Adipocyte (in vitro differentiated cells): Measurements from ENCODE around the gene SOX10.

ENCODE experiments used
- DNase-seq: peaks from one replicate; pipeline ENCODE4 v3.0.0-alpha.2; 2015; ENCODE audit warnings: low read depth
- H3K27me3 ChIP-seq: replicated peaks from 2 replicates; pipeline ENCODE4 v1.7.0; 2013; ENCODE audit warnings: mild to moderate bottlenecking, low read length, moderate library complexity; ENCODE audit not compliant: control insufficient read depth, insufficient read depth
- H3K36me3 ChIP-seq: 2 replicates; pipeline ENCODE4 v1.7.0; 2013; ENCODE audit warnings: low read length, mild to moderate bottlenecking, moderate library complexity; ENCODE audit not compliant: control insufficient read depth, insufficient read depth, severe bottlenecking
- H3K4me1 ChIP-seq: 2 replicates; pipeline ENCODE4 v1.7.0; 2013; ENCODE audit warnings: mild to moderate bottlenecking, low read length, moderate library complexity; ENCODE audit not compliant: control insufficient read depth, insufficient read depth
- H3K4me3 ChIP-seq: 2 replicates; pipeline ENCODE4 v1.7.0; 2013; ENCODE audit warnings: mild to moderate bottlenecking, low read length, moderate library complexity
- H3K9ac ChIP-seq: 2 replicates; pipeline ENCODE4 v1.7.0; 2013; ENCODE audit warnings: mild to moderate bottlenecking, low read length, moderate library complexity
- H3K9me3 ChIP-seq: 2 replicates; pipeline ENCODE4 v1.7.0; 2013; ENCODE audit warnings: mild to moderate bottlenecking, low read length, moderate library complexity; ENCODE audit not compliant: control insufficient read depth

The SOX10 gene

DNA sequence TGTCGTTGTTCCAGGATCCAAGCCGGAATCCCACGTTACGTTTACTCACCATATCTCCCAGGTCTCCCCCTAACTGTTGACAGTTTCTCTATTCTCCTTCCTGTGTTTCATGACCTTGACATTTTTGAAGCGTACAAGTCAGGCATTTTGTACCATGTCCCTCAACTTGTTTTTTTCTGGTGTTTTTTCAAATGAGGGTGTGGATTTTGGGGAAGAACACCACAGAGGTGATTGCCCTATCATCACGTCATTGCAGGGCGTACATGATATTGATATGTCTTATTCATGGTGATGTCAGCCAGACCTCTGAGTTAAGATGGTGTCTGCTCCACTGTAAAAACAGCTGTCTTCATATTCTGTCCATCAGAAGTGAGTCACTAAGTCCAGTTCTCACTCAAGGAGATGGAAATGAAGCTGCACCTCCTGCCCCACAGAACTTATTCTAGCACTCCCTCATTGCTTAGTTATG lies 28.3 kb upstream of the SOX10 start:
- Histone ChIP-seq H3K4me3 (no peak overlapping the region), H3K9ac (no peak overlapping the region), H3K27me3 (no peaks in the 10 kb centered on the region), H3K9me3 (no peaks in the 10 kb centered on the region), H3K36me3 (no peaks in the 10 kb centered on the region), H3K4me1 (peaks cover 9% of the 10 kb centered on the region)
- DNase-seq = no peak

DNA sequence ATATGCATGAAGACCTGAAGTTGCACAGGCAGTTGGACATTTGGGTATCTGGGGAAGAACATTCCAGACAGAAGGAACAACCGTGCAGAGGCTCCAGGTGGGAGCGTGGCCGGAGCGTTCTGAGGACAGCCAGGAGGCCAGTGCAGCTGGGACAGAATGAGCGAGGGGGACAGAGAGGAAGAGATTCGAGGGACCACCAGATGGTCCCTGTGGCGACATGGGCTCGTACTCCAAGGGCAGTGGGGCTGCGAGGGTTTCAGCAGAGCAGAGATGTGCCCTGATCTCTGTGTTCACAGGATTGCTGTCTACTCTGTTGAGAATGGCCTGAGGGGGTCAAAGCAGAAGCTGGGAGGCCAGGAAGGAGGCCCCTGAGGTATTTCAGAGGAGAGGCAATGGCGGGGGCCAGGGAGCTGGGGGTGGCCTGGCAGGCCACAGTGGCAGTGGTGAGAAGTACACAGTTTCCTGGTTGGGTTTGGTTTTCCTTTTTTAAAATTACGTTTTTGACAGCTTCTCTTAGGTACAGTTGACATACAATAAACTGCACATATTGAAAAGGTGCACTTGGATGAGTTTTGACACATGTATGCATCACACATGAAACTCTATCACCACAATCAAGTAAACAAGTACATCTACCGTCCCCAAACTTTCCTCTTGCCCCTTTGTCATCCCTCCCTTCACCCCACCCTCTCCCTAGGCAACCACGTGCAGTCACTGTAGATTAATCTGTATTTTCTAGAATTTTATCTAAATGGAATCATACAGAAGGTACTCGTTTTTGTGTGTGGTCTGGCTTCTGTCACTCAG lies 24.8 kb upstream of the SOX10 start:
- Histone ChIP-seq H3K27me3 (no peaks in the 10 kb centered on the region), H3K36me3 (no peaks in the 10 kb centered on the region), H3K4me3 (no peak overlapping the region), H3K4me1 (no peaks in the 10 kb centered on the region), H3K9ac (no peak overlapping the region), H3K9me3 (no peaks in the 10 kb centered on the region)
- no peak for DNase-seq

DNA sequence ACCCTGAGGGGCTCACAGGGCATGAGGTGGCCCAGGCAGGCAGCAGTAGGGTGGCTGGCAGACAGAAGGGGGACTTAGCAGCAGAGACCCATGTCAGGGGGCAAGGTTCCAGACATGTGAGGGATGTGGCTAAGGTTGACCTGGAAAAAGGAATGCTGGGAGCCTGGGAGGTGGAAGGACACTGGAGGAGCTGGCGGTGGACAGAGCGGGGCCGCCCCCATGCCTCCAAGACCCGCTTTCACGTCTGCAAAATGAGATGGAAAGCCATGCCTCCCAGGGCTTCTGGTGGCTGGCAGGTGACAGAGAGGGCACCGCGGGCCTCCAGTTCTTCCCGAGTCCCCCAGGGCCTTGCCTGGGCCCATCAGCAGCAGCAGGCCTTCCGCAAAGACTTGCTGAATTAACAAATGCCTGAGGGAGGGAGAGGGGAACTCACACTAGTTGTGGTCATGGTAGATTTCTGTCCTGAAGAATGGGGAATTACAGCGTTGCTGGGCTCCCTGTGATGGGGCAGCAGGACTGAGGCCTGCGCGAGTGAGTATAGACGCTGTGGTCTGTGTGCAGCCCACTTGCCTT lies 23.1 kb upstream of the SOX10 start:
- no peak overlapping the region for H3K4me3 ChIP-seq
- no peak overlapping the region for H3K9ac ChIP-seq

DNA sequence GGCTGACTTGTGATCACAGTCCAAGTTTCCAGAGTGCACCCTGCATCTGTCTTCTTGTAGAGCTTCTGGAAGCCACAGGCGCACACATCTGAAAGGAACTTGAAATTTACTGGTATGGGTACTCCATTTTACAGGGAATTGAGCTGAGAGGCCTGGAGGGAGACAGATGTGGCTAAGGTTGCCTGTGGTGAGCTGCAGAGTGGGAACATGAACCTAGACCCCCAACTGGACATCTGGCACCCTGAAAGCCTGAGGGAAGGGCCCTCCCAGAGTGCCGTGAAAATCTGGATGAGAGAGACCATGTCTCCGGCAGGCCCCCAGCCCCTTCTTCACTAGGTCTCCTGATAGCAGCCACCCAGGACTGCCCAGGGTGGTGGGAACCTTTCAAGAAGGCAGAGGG lies 22.6 kb upstream of the SOX10 start:
- no peak for DNase-seq
- no peak overlapping the region for H3K4me3 ChIP-seq
- H3K9ac ChIP-seq = no peak overlapping the region
- H3K4me1 ChIP-seq = no peaks in the 10 kb centered on the region
- no peaks in the 10 kb centered on the region for H3K27me3 ChIP-seq
- no peaks in the 10 kb centered on the region for H3K9me3 ChIP-seq
- H3K36me3 ChIP-seq = no peaks in the 10 kb centered on the region

More for the DNA sequence above, 23.1 kb upstream of the SOX10 start:
- H3K4me1 ChIP-seq = no peaks in the 10 kb centered on the region
- H3K36me3 ChIP-seq = no peaks in the 10 kb centered on the region
- DNase-seq = no peak
- H3K9me3 ChIP-seq = no peaks in the 10 kb centered on the region
- no peaks in the 10 kb centered on the region for H3K27me3 ChIP-seq

DNA sequence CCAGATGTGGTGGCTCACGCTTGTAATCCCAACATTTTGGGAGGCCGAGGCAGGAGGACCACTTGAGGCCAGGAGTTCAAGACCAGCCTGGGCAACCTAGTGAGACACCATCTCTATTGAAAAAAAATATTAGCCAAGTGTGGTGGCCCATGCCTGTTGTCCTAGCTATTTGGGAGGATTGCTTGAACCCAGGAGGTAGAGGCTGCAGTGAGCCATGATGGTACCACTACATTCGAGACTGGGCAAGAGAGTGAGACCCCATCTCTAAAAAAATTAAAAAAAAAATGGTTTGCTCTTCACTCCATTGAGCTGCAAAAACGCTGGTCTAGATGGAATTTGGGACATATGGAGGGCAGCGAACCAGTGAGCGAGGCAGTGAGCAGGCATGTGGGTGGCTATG lies 21.6 kb upstream of the SOX10 start:
- DNase-seq = no peak
- Histone ChIP-seq H3K9me3 (no peaks in the 10 kb centered on the region), H3K36me3 (no peaks in the 10 kb centered on the region), H3K4me1 (no peaks in the 10 kb centered on the region), H3K4me3 (no peak overlapping the region), H3K9ac (no peak overlapping the region), H3K27me3 (no peaks in the 10 kb centered on the region)

DNA sequence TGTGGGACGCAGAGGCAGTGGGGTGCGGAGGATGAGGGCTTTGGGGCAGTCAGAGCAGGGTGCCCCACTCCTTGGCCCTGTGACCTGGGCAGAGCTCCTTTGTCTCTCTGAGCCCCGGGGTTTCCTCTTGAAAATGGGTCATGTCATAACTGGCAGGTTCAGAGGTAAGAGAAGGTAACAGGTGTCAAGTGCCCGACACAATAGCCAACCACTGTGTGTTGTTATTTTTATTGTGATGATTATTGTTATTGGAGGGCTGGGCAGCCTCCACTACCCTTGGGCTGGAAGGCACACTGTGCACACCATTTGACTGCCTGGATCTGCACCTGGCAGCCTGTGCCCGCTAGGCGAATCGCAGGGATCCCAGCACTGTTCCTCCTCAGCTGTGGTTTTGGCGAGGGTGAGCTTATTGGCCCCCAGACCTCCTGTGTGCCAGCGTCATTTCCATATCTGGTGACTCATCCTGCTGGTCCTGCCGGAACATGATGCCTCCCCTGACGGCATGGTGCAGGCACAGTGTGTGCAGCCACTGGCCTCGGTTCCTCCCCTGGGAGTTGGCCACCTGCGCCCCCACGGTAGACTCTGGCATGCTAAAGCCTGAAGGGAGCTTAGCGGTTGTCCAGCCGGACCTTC lies 15.4 kb upstream of the SOX10 start:
- H3K36me3 ChIP-seq = no peaks in the 10 kb centered on the region
- H3K9me3 ChIP-seq = no peaks in the 10 kb centered on the region
- H3K27me3 ChIP-seq = peaks cover 18% of the 10 kb centered on the region
- H3K4me1 ChIP-seq = peaks cover 6% of the 10 kb centered on the region
- H3K4me3 ChIP-seq = no peak overlapping the region
- H3K9ac ChIP-seq = no peak overlapping the region
- peak; percentile 11 for DNase-seq

DNA sequence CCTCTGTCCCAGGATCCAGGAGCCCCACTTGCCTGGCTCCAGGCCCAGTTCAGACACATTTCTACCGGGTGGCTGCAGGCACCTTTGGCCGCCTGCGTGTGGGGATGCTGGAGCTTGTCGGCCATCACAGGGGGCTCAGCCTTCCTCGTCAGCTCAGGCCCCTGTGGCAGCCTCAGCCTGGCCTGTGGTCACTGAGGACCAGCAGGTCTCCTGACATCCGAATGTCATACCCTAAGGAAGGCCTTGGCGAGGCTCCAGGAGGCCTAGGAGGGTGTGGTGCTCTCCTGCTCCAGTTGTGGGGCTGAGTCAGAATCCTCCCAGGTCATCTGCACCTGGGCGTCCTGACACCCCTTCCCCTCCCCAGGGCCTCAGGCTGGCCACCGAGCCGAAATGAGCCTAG lies 14.9 kb upstream of the SOX10 start:
- DNase-seq = no peak
- Histone ChIP-seq H3K9ac (no peak overlapping the region), H3K27me3 (peaks cover 18% of the 10 kb centered on the region), H3K9me3 (no peaks in the 10 kb centered on the region), H3K36me3 (no peaks in the 10 kb centered on the region), H3K4me3 (no peak overlapping the region), H3K4me1 (peaks cover 6% of the 10 kb centered on the region)

DNA sequence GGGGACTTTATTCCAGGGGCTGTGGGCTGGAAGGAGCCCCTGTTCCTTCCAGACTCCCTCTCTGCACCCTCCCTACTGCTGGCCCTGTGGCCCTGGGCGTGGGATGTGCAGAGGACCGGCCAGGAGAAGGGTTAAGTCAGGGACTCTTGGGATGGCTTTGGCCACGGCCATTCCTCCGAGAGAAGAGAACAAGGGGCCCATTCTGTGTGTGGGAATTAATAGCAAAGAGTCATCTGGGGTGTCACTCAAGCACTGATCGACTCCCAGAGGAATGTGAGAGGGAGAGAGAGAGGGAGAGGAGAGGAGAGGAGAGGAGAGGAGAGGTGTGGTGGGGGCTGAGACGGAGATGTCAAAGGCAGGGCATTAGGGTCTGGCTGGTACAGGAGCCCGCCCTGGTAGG lies 14.2 kb upstream of the SOX10 start:
- H3K9me3 ChIP-seq = no peaks in the 10 kb centered on the region
- no peaks in the 10 kb centered on the region for H3K36me3 ChIP-seq
- peaks cover 6% of the 10 kb centered on the region for H3K4me1 ChIP-seq
- no peak overlapping the region for H3K9ac ChIP-seq
- no peak for DNase-seq
- H3K27me3 ChIP-seq = peaks cover 18% of the 10 kb centered on the region
- no peak overlapping the region for H3K4me3 ChIP-seq

DNA sequence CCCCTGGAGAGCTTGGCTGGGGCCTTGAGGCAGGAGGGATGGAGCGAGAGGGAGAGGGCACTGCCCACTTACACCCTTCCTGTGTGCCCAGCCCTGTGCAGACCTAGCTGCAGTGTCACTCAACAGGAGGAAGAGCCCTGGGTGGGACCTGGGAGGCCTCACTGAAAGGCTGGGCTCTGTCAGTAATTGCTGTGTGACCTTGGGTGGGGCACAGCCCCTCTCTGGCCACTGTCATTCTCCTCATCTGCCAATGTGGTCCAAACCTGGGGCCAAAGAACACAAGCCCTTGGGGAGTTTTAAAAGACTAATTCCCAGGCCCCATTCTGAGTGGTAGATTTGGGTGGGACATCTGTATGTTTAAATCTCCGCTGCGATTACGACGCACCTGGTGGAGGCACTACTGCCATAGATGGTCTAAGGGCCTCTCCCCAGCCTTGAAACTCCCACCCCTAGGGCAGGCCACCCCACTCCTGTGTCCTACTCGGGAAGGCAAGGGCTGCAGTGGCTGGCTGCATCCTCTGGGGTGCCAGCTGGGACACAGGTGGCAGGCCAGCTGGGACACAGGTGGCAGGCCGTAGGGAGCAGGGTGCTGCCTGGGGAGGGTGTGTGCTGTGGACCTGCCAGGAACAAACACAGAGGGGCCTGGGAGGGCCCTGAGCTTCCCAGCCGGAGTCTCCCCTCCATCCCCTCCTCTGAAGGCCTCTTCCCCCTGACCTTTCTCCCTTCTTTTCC lies 12.3 kb upstream of the SOX10 start:
- Histone ChIP-seq H3K9me3 (no peaks in the 10 kb centered on the region), H3K27me3 (peaks cover 18% of the 10 kb centered on the region), H3K4me1 (peaks cover 6% of the 10 kb centered on the region), H3K36me3 (no peaks in the 10 kb centered on the region), H3K9ac (no peak overlapping the region), H3K4me3 (no peak overlapping the region)
- DNase-seq = no peak

DNA sequence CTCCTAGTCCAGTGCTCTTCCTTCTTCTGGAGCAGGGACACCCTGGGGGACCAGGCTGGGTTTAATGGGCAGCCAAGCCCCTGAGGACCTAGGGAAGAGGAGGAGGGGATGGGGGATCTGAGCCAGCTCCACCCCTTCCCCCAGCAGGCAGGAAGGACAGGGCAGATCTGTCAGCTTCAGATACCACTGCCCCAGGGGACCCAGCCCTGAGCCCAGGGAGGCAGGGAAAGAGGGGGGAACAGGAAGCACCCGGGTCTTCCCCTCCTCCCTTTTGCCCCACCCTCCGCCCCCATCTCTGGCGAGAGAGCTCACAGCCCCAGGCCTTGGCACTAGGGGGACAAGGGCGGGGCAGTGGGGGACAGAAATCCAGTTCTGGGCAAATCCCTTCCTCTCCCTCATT lies 11.7 kb upstream of the SOX10 start:
- no peak overlapping the region for H3K4me3 ChIP-seq
- peaks cover 18% of the 10 kb centered on the region for H3K27me3 ChIP-seq
- no peaks in the 10 kb centered on the region for H3K9me3 ChIP-seq
- DNase-seq = no peak
- H3K9ac ChIP-seq = no peak overlapping the region
- H3K36me3 ChIP-seq = no peaks in the 10 kb centered on the region
- H3K4me1 ChIP-seq = peaks cover 6% of the 10 kb centered on the region

DNA sequence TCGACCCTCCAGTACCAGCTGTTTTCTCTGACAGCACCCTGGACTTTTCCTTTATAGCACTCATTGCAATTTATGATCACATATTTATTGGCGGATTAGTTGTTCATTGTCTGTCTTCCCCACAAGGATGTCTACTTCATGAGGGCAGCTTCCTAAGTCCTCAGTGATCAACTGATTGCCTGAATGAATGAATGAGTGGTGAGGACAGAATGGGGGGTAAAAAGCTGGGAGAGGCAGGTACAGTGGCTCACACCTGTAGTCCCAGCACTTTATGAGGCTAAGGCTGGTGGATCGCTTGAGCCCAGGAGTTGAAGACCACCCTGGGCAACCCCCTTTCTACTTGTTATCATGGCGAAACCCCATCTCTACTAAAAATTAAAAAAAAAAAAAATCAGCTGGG lies 11.1 kb upstream of the SOX10 start:
- peaks cover 18% of the 10 kb centered on the region for H3K27me3 ChIP-seq
- H3K36me3 ChIP-seq = no peaks in the 10 kb centered on the region
- H3K4me3 ChIP-seq = no peak overlapping the region
- peaks cover 6% of the 10 kb centered on the region for H3K4me1 ChIP-seq
- no peak overlapping the region for H3K9ac ChIP-seq
- no peak for DNase-seq
- H3K9me3 ChIP-seq = no peaks in the 10 kb centered on the region
